Measurements from ENCODE around the gene CELA3A. TPM values are rescaled to one million over a fixed set of nuclear protein-coding genes. Genes with fewer than 3 reads are reported as not detected.

Gene CELA3A
- total and polyA plus RNA-seq, 4 donors, result 0.06 to 0.23 TPM; not detected in 2

- Histone ChIP-seq H3K9ac (ENCODE audit: low read depth in 1 of 2, low read length in 2 of 2) (no peak overlapping the region), H3K4me1 (ENCODE audit: control insufficient read depth in 4 of 4, insufficient read depth in 4 of 4, low read length in 3 of 4) (peaks cover 0 to under 1% (median 0%) of the 10 kb centered on the region in 4 donors), H3K4me3 (ENCODE audit: low read depth in 1 of 3, low read length in 3 of 3) (no peak overlapping the region), H3K27ac (ENCODE audit: low read depth in 1 of 2, low read length in 2 of 2) (peak overlapping the region in 1 of 2 donors; percentile 41), H3K9me3 (ENCODE audit: control insufficient read depth in 4 of 4, low read length in 3 of 4) (no peaks in the 10 kb centered on the region), H3K27me3 (ENCODE audit: control insufficient read depth in 4 of 4, insufficient read depth in 4 of 4, low read length in 3 of 4) (no peaks in the 10 kb centered on the region), H3K36me3 (ENCODE audit: control insufficient read depth in 4 of 4, insufficient read depth in 3 of 4, low read depth in 1 of 4, low read length in 3 of 4) (no peaks in the 10 kb centered on the region)
- WGBS, result 63% methylated on average over 10 of the region's 10 CpGs
- TF ChIP-seq GABPA (IDR thresholded peaks at IDR 0.05 in 1 of 2, conservative IDR thresholded peaks at IDR 0.05 in 1 of 2) (no peak), TAF1 (conservative IDR thresholded peaks at IDR 0.05) (no peak), EGR1 (IDR thresholded peaks at IDR 0.05; ENCODE audit: low read depth in 2 of 2) (no peak), ATF3 (IDR thresholded peaks at IDR 0.05) (no peak), MAX (IDR thresholded peaks at IDR 0.05) (no peak), CTCF (IDR thresholded peaks at IDR 0.05; ENCODE audit: low read depth, low read length, missing input control) (no peak), RAD21 (IDR thresholded peaks at IDR 0.05) (no peak), REST (IDR thresholded peaks at IDR 0.05) (no peak), SP1 (IDR thresholded peaks at IDR 0.05) (no peak), ZBTB33 (IDR thresholded peaks at IDR 0.05) (no peak), FOXA1 (IDR thresholded peaks at IDR 0.05) (no peak)
- no peak for DNase-seq (ENCODE audit: low spot score)
These were observed 17.4 kb downstream of the CELA3A start for GRCh38 chr1:22018583-22019559.

GRCh38 chr1:22021061-22021460, 19.6 kb downstream of the CELA3A start:
- no peak overlapping the region for H3K4me3 ChIP-seq (ENCODE audit: low read depth in 1 of 3, low read length in 3 of 3)
- 89% methylated on average over 6 of the region's 6 CpGs for WGBS
- H3K9ac ChIP-seq (ENCODE audit: low read depth in 1 of 2, low read length in 2 of 2), result no peak overlapping the region
- H3K36me3 ChIP-seq (ENCODE audit: control insufficient read depth in 4 of 4, insufficient read depth in 3 of 4, low read depth in 1 of 4, low read length in 3 of 4), result no peaks in the 10 kb centered on the region
- H3K27ac ChIP-seq (ENCODE audit: low read depth in 1 of 2, low read length in 2 of 2), result no peak overlapping the region
- no peak for DNase-seq (ENCODE audit: low spot score)
- H3K4me1 ChIP-seq (ENCODE audit: control insufficient read depth in 4 of 4, insufficient read depth in 4 of 4, low read length in 3 of 4), result peaks cover 0 to 14% (median 3%) of the 10 kb centered on the region in 4 donors
- no peaks in the 10 kb centered on the region for H3K27me3 ChIP-seq (ENCODE audit: control insufficient read depth in 4 of 4, insufficient read depth in 4 of 4, low read length in 3 of 4)
- TF ChIP-seq ATF3 (IDR thresholded peaks at IDR 0.05) (no peak), HNF4A (conservative IDR thresholded peaks at IDR 0.05) (no peak), CTCF (IDR thresholded peaks at IDR 0.05; ENCODE audit: low read depth, low read length, missing input control) (no peak), NR2F2 (IDR thresholded peaks at IDR 0.05) (no peak), YY1 (IDR thresholded peaks at IDR 0.05) (no peak)
- no peaks in the 10 kb centered on the region for H3K9me3 ChIP-seq (ENCODE audit: control insufficient read depth in 4 of 4, low read length in 3 of 4)

Measured in liver (tissue), 9 donors.